Measurements from ENCODE around the gene TMEM9. TPM values are rescaled to one million over a fixed set of nuclear protein-coding genes. Genes with fewer than 3 reads are reported as not detected.

TMEM9 gene
- total and polyA plus RNA-seq, 2 of the 8 experiments (the other 6 are each of a cell fraction or from before 2014, with no cell fraction given) = 79.9 to 181 TPM

DNA sequence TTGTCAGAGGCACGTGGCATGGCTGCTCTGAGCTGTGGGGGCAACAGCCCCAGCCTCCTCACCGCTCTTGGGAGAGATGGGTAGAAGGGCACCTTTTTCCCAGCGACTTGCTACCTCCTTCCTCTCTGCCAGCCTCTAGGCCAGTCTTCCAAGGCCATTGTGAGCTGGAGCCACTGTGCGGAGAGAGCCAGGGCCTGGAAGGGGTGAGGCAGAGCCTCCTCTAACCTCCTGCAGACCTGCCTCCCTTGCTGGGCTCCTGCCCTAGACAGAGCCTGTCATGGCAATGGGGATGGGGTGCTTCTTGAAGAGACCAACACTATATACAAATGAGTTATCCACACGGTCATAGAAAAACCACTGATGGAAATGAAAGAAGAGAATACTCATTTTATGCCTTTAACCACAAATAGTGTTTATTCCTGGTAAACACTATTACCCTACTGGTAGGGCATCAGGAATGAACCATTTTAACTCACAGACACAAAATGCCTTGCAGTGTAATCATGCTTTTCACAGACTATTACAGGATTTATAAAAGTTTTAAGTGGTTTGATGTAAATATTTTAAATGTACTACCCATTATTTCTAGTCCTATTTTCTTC, 31.4 kb upstream of the TMEM9 start:
- H3K23me2 ChIP-seq (ENCODE audit: low read depth, low read length) = no peaks in the 10 kb centered on the region; the same call in 1 of the 2 replicates
- H3K23ac ChIP-seq (ENCODE audit: insufficient read length) = no peak overlapping the region
- no peak overlapping the region for H4K91ac ChIP-seq (replicated peaks; ENCODE audit: insufficient read length, low read length)
- no peak overlapping the region for H2BK15ac ChIP-seq (ENCODE audit: low read length)
- FAIRE-seq = no peak
- peaks cover 0 to 5% (median 0%) of the 10 kb centered on the region in 4 experiments; a peak in 2 of 7 replicates for H3K4me1 ChIP-seq (replicated peaks in 1 of 4; ENCODE audit: control insufficient read depth in 3 of 4, insufficient read depth in 4 of 4, low read length in 3 of 4)
- CTCF ChIA-PET (ENCODE audit: partially characterized antibody) = interaction anchor here (0.8 to 3.6 kb wide), 13 partner anchors 12 to 214 kb away, joined by 3 to 20 read pairs (median 5); partner anchors contain the start of gene TMEM9
- H3K9me3 ChIP-seq (ENCODE audit: insufficient read depth in 2 of 2, low read depth in 1 of 2, low read length in 1 of 2) = no peaks in the 10 kb centered on the region
- H3K27me3 ChIP-seq (replicated peaks in 1 of 4; ENCODE audit: control insufficient read depth in 3 of 4, extremely low read depth in 1 of 4, insufficient read depth in 3 of 4, low read length in 3 of 4) = no peaks in the 10 kb centered on the region
- no peak overlapping the region for H4K8ac ChIP-seq (ENCODE audit: extremely low read depth, insufficient read depth, low read length)
- H3K79me1 ChIP-seq (ENCODE audit: low read depth, low read length) = no peaks in the 10 kb centered on the region
- H3K4me2 ChIP-seq (ENCODE audit: insufficient read depth in 1 of 2, low read depth in 2 of 2, low read length in 2 of 2) = no peak overlapping the region
- H3K4ac ChIP-seq (replicated peaks; ENCODE audit: insufficient read length, low read depth, low read length) = no peak overlapping the region
- no peak overlapping the region for H4K5ac ChIP-seq (ENCODE audit: insufficient read length, low read depth, low read length)
- H2BK120ac ChIP-seq (replicated peaks; ENCODE audit: low read depth, low read length) = no peak overlapping the region
- H3K4me3 ChIP-seq (ENCODE audit: extremely low read depth in 1 of 4, insufficient read depth in 2 of 4, low read depth in 3 of 4, low read length in 4 of 4) = no peak overlapping the region
- H3K18ac ChIP-seq (ENCODE audit: extremely low read depth, low read length) = no peak overlapping the region
- H3K14ac ChIP-seq (ENCODE audit: insufficient read length) = no peak overlapping the region
- DNase-seq (ENCODE audit: low read depth in 1 of 2, low spot score in 2 of 2) = no peak
- no peak overlapping the region for H2BK20ac ChIP-seq (ENCODE audit: low read length)
- no peak overlapping the region for H2BK12ac ChIP-seq (ENCODE audit: low read depth, low read length)
- WGBS, 2 experiments (ENCODE audit: extremely low coverage in 1 of 2, insufficient coverage in 1 of 2, insufficient read length in 1 of 2, insufficient replicate concordance in 2 of 2, low coverage in 1 of 2, low lambda C conversion rate in 2 of 2, missing lambda C conversion rate in 1 of 2) = 83% methylated on average over 5 of the region's 5 CpGs; no CpG with 5 or more reads in 1 of the 2 experiments
- no peaks in the 10 kb centered on the region for H4K20me1 ChIP-seq (replicated peaks in 1 of 2; ENCODE audit: control insufficient read depth in 1 of 2, insufficient read depth in 2 of 2, low read length in 2 of 2)
- H2AFZ ChIP-seq (ENCODE audit: low read length) = no peak overlapping the region
- no peak overlapping the region for H3K9ac ChIP-seq (replicated peaks in 1 of 4; ENCODE audit: extremely low read depth in 1 of 4, low read depth in 3 of 4, low read length in 3 of 4)
- no peak overlapping the region for H2BK5ac ChIP-seq (ENCODE audit: low read depth, low read length)
- no peaks in the 10 kb centered on the region for H3K79me2 ChIP-seq (ENCODE audit: control insufficient read depth in 1 of 2, insufficient read depth in 2 of 2, low read length in 2 of 2)
- no peak overlapping the region for H3K56ac ChIP-seq (replicated peaks; ENCODE audit: insufficient read length, low read depth, low read length)
- POLR2A ChIA-PET (ENCODE audit: partially characterized antibody) = interaction anchor here (1.2 kb wide), 1 partner anchor 22 kb away, joined by 3 read pairs; no protein-coding TSS in a partner anchor
- no peaks in the 10 kb centered on the region for H3K36me3 ChIP-seq (ENCODE audit: control insufficient read depth in 2 of 4, insufficient read depth in 4 of 4, low read length in 3 of 4)
- H3K27ac ChIP-seq (ENCODE audit: low read depth, low read length) = no peak overlapping the region
- no peak overlapping the region for H2AK5ac ChIP-seq (ENCODE audit: low read depth, low read length)
- TF ChIP-seq EP300 (IDR thresholded peaks at IDR 0.05; ENCODE audit: borderline replicate concordance in 1 of 2, low read depth in 2 of 2, low read length in 2 of 2) = no peak
